HepG2 (cell line): ENCODE results near the gene LINC00237. TPM values are rescaled to one million over a fixed set of nuclear protein-coding genes. Genes with fewer than 3 reads are reported as not detected.

Experiments used
- CEBPZ ChIP-seq: IDR thresholded peaks from 2 replicates; pipeline ENCODE4 v1.6.1; 2012; ENCODE audit warnings: low read length, improper control_type of control experiment
- ETV5 ChIP-seq: IDR thresholded peaks from 2 replicates; pipeline ENCODE4 v1.6.1; 2018; ENCODE audit warnings: missing biosample characterization, missing genetic modification reagents, inconsistent platforms, borderline replicate concordance
- FOXP1 ChIP-seq, 2 experiments: fragments of 450-650 bp in 1 of 2; IDR thresholded peaks; 2 replicates each; pipeline ENCODE4 v1.6.1; 2017 to 2018; ENCODE audit warnings: antibody characterized with exemption in 1 of 2
- GRHL1 ChIP-seq: sonication (generic); formaldehyde crosslinking; conservative IDR thresholded peaks from 2 replicates; pipeline ENCODE4 v1.8.0; 2022; ENCODE audit warnings: missing genetic modification reagents
- GZF1 ChIP-seq: sonication (generic); formaldehyde crosslinking; IDR thresholded peaks from 2 replicates; pipeline ENCODE4 v1.5.1; 2020; ENCODE audit warnings: mild to moderate bottlenecking, missing genetic modification reagents
- HNRNPUL1 ChIP-seq: fragments of 200-400 bp; formaldehyde crosslinking; IDR thresholded peaks from 2 replicates; pipeline ENCODE4 v1.6.1; 2017; ENCODE audit warnings: low read depth, mild to moderate bottlenecking, low read length, moderate library complexity
- KLF6 ChIP-seq: IDR thresholded peaks from 2 replicates; pipeline ENCODE4 v1.8.0; 2016; ENCODE audit warnings: missing biosample characterization, missing genetic modification reagents
- MEIS2 ChIP-seq: sonication (generic); formaldehyde crosslinking; IDR thresholded peaks from 2 replicates; pipeline ENCODE4 v1.9.0; 2021; ENCODE audit warnings: mild to moderate bottlenecking, missing genetic modification reagents
- POLR2AphosphoS2 ChIP-seq: IDR thresholded peaks from 2 replicates; pipeline ENCODE4 v1.6.1; 2011; ENCODE audit warnings: low read depth, low read length, improper control_type of control experiment
- PRPF4 ChIP-seq: fragments of 200-400 bp; formaldehyde crosslinking; IDR thresholded peaks from 2 replicates; pipeline ENCODE4 v1.6.1; 2016; ENCODE audit warnings: low read length, low read depth; ENCODE audit not compliant: poor library complexity, severe bottlenecking
- SNAI1 ChIP-seq: sonication (generic); formaldehyde crosslinking; IDR thresholded peaks from 2 replicates; pipeline ENCODE4 v1.5.0; 2020; ENCODE audit warnings: mild to moderate bottlenecking, missing genetic modification reagents, borderline replicate concordance
- SOX13 ChIP-seq, 3 experiments: fragments of 450-650 bp in 1 of 3; sonication (generic) in 1 of 3; formaldehyde crosslinking in 1 of 3; IDR thresholded peaks in 2 of 3; conservative IDR thresholded peaks in 1 of 3; 2 replicates each; pipeline versions ENCODE4 v1.5.0 to v1.6.1; 2016 to 2020; ENCODE audit warnings: antibody characterized with exemption in 1 of 3, mild to moderate bottlenecking in 1 of 3, missing compliant biosample characterization in 1 of 3, missing genetic modification reagents in 1 of 3, moderate library complexity in 1 of 3
- TCF7 ChIP-seq: sonication (generic); IDR thresholded peaks from 2 replicates; pipeline ENCODE4 v1.6.1; 2016; ENCODE audit warnings: antibody characterized with exemption, low read depth
- ZFP62 ChIP-seq: sonication (generic); formaldehyde crosslinking; IDR thresholded peaks from 2 replicates; pipeline ENCODE4 v1.4.0; 2020; ENCODE audit warnings: missing genetic modification reagents
- ZNF20 ChIP-seq: sonication (generic); formaldehyde crosslinking; IDR thresholded peaks from 2 replicates; pipeline ENCODE4 v1.4.0; 2020; ENCODE audit warnings: mild to moderate bottlenecking, moderate library complexity, missing genetic modification reagents
- ZNF234 ChIP-seq: sonication (generic); formaldehyde crosslinking; conservative IDR thresholded peaks from 2 replicates; pipeline ENCODE4 v1.5.1; 2020; ENCODE audit warnings: mild to moderate bottlenecking, missing genetic modification reagents
- polyA plus RNA-seq, 8 experiments: library from polyadenylated mRNA; depleted of rRNA in 3 of 8; stranded (reverse) in 7 of 8; unstranded in 1 of 8; fragments of >200 nt; fragmentation: Illumina TruSeq in 4 of 8; extraction: Trizol in 4 of 8; gene quantifications; 2 replicates each; pipeline versions ENCODE4 v1.2.1 to v1.2.3, GENCODE V29; 2011 to 2016; ENCODE audit warnings: low read depth in 4 of 8, missing spikeins in 1 of 8, mixed read lengths in 1 of 8; ENCODE audit not compliant: insufficient read depth in 1 of 8
- total RNA-seq, 5 experiments: library from RNA; depleted of rRNA; stranded (reverse); fragments of >200 nt; fragmentation: Illumina TruSeq; extraction: Trizol; gene quantifications; 2 replicates each; pipeline ENCODE4 v1.2.3, GENCODE V29; 2016; ENCODE audit warnings: low read depth in 1 of 5
- TF ChIP-seq, protein P1 (sequence below): IDR thresholded peaks from 2 replicates; pipeline ENCODE4 v1.6.1; 2016; ENCODE audit warnings: missing compliant biosample characterization, missing genetic modification reagents, borderline replicate concordance
- TF ChIP-seq, protein P2 (sequence below): sonication (generic); formaldehyde crosslinking; IDR thresholded peaks from 2 replicates; pipeline ENCODE4 v1.5.1; 2020; ENCODE audit warnings: mild to moderate bottlenecking, missing genetic modification reagents, moderate library complexity

Gene LINC00237
- total and polyA plus RNA-seq, 2 of the 13 experiments (the other 11 are each of a cell fraction or from before 2014, with no cell fraction given) = not detected

DNA sequence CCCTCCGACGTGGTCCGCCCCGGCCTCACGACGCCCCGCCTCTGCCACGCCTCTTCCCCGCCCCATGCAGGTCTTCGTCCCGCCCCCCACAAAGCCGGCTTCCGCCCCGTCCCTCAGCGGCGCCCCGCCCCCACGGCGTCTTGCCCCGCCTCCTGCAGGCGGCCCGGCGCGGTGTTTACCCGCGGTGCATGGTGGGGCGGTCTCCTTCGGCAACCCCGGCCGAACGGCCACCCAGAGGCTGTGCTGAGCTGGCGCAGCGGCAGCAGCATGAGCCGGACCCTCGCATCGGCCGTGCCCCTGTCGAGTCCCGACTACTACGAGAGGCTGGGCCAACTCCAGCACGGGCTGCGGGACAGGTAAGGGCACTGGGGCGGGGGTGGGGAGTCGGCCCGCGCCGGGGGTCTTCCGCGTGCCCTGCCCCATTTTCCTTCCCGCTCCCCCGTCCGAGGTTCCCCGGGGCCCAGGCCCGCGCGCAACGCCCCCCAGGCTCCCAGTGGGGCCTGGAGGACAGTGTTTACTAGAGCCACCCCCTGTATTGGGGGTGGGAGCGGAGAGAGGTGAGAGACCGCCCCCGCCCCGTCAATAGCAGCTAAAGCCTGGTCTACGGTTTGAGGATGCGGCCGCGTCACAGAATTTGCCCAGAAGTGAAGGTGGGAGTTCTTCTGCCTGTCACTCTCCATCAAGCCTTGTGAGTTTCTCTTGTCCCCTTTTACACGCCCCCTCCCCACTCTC lies 19.9 kb upstream of the LINC00237 start, which contains the start of gene KIZ (continued):
- TF ChIP-seq ZNF234 (CRISPR knock-in tag) (0 out of 2 replicates have a peak, but pooled peaks have one; percentile 85), TCF7 (no peak; the same call in 1 of the 2 replicates), ETV5 (CRISPR knock-in tag) (peak; percentile 64; the same call in 1 of the 2 replicates), FOXP1 (IDR thresholded peaks at IDR 0.05) (peak; percentile 79; the same call in 1 of the 2 replicates), FOXP1 (CRISPR knock-in tag; IDR thresholded peaks at IDR 0.05) (peak; percentile 88), GRHL1 (CRISPR knock-in tag) (no peak), SOX13 (IDR thresholded peaks at IDR 0.05) (no peak; the same call in 1 of the 2 replicates), SOX13 (CRISPR knock-in tag; conservative IDR thresholded peaks at IDR 0.05 in 1 of 2, IDR thresholded peaks at IDR 0.05 in 1 of 2) (peak in 1 of 2 experiments; percentile 56; a peak in 2 of 4 replicates), GZF1 (CRISPR knock-in tag) (peak; percentile 4; the same call in 1 of the 2 replicates), MEIS2 (CRISPR knock-in tag) (peak; percentile 73), HNRNPUL1 (no peak), ZNF20 (CRISPR knock-in tag) (no peak), POLR2AphosphoS2 (no peak), PRPF4 (peak; percentile 12), KLF6 (peak; percentile 94), CEBPZ (no peak), ZFP62 (CRISPR knock-in tag) (no peak), SNAI1 (no peak)
- TF ChIP-seq, protein P1, sequence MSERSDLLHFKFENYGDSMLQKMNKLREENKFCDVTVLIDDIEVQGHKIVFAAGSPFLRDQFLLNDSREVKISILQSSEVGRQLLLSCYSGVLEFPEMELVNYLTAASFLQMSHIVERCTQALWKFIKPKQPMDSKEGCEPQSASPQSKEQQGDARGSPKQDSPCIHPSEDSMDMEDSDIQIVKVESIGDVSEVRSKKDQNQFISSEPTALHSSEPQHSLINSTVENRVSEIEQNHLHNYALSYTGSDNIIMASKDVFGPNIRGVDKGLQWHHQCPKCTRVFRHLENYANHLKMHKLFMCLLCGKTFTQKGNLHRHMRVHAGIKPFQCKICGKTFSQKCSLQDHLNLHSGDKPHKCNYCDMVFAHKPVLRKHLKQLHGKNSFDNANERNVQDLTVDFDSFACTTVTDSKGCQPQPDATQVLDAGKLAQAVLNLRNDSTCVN = peak; percentile 73
- TF ChIP-seq, protein P2, sequence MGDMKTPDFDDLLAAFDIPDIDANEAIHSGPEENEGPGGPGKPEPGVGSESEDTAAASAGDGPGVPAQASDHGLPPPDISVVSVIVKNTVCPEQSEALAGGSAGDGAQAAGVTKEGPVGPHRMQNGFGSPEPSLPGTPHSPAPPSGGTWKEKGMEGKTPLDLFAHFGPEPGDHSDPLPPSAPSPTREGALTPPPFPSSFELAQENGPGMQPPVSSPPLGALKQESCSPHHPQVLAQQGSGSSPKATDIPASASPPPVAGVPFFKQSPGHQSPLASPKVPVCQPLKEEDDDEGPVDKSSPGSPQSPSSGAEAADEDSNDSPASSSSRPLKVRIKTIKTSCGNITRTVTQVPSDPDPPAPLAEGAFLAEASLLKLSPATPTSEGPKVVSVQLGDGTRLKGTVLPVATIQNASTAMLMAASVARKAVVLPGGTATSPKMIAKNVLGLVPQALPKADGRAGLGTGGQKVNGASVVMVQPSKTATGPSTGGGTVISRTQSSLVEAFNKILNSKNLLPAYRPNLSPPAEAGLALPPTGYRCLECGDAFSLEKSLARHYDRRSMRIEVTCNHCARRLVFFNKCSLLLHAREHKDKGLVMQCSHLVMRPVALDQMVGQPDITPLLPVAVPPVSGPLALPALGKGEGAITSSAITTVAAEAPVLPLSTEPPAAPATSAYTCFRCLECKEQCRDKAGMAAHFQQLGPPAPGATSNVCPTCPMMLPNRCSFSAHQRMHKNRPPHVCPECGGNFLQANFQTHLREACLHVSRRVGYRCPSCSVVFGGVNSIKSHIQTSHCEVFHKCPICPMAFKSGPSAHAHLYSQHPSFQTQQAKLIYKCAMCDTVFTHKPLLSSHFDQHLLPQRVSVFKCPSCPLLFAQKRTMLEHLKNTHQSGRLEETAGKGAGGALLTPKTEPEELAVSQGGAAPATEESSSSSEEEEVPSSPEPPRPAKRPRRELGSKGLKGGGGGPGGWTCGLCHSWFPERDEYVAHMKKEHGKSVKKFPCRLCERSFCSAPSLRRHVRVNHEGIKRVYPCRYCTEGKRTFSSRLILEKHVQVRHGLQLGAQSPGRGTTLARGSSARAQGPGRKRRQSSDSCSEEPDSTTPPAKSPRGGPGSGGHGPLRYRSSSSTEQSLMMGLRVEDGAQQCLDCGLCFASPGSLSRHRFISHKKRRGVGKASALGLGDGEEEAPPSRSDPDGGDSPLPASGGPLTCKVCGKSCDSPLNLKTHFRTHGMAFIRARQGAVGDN (CRISPR knock-in tag) = peak; percentile 97
